ENCODE data around the gene ACAP2.

GRCh38 chr3:195236801-195237570, 205.8 kb downstream of the ACAP2 start:
- TF ChIP-seq POLR2A (IDR thresholded peaks at IDR 0.05) (no peak), CTCF (IDR thresholded peaks at IDR 0.05) (no peak)

All from vagina (tissue), 2 donors.